KMS-11 (cell line): Measurements from ENCODE around the gene KRT40.

Source experiments
- H2AFZ ChIP-seq: fragments of 200-600 bp; sonication (generic); 2 replicates; pipeline ENCODE4 v1.6.1; 2016; ENCODE audit warnings: antibody characterized with exemption, mixed run types, low read depth
- H3K27ac ChIP-seq: fragments of 200-600 bp; sonication (generic); 2 replicates; pipeline ENCODE4 v1.6.1; 2016; ENCODE audit warnings: mild to moderate bottlenecking, mixed run types
- H3K27me3 ChIP-seq: fragments of 200-600 bp; sonication (generic); 2 replicates; pipeline ENCODE4 v1.6.1; 2017; ENCODE audit warnings: mild to moderate bottlenecking, low read depth, mixed run types, moderate library complexity; ENCODE audit not compliant: insufficient read depth
- H3K36me3 ChIP-seq: fragments of 200-600 bp; sonication (generic); 2 replicates; pipeline ENCODE4 v1.6.1; 2017; ENCODE audit warnings: mild to moderate bottlenecking, mixed run types; ENCODE audit not compliant: insufficient read depth
- H3K4me1 ChIP-seq: fragments of 200-600 bp; sonication (generic); 2 replicates; pipeline ENCODE4 v1.6.1; 2016; ENCODE audit warnings: mild to moderate bottlenecking, low read depth, mixed run types; ENCODE audit not compliant: poor library complexity, severe bottlenecking
- H3K4me2 ChIP-seq: fragments of 200-600 bp; sonication (generic); 2 replicates; pipeline ENCODE4 v1.7.0; 2016; ENCODE audit warnings: mild to moderate bottlenecking, mixed run types
- H3K4me3 ChIP-seq: fragments of 200-600 bp; sonication (generic); IDR thresholded peaks from 2 replicates; pipeline ENCODE4 v1.6.1; 2017; ENCODE audit warnings: low read depth, low read length, mixed read lengths; ENCODE audit not compliant: insufficient read depth
- H3K79me2 ChIP-seq: fragments of 200-600 bp; sonication (generic); 2 replicates; pipeline ENCODE4 v1.6.1; 2016; ENCODE audit warnings: low read depth, mixed run types; ENCODE audit not compliant: insufficient read depth
- H3K9ac ChIP-seq: fragments of 200-600 bp; sonication (generic); 2 replicates; pipeline ENCODE4 v1.6.1; 2016; ENCODE audit warnings: mild to moderate bottlenecking, mixed run types
- H4K20me1 ChIP-seq: fragments of 200-600 bp; sonication (generic); 2 replicates; pipeline ENCODE4 v1.6.1; 2016; ENCODE audit warnings: mild to moderate bottlenecking, mixed run types; ENCODE audit not compliant: insufficient read depth
- TF ChIP-seq, protein P1 (sequence below): fragments of 200-600 bp; sonication (generic); conservative IDR thresholded peaks from 2 replicates; pipeline ENCODE4 v1.6.1; 2017; ENCODE audit warnings: low read depth, mild to moderate bottlenecking, antibody characterized with exemption, low read length, moderate library complexity, mixed read lengths

Gene KRT40

DNA sequence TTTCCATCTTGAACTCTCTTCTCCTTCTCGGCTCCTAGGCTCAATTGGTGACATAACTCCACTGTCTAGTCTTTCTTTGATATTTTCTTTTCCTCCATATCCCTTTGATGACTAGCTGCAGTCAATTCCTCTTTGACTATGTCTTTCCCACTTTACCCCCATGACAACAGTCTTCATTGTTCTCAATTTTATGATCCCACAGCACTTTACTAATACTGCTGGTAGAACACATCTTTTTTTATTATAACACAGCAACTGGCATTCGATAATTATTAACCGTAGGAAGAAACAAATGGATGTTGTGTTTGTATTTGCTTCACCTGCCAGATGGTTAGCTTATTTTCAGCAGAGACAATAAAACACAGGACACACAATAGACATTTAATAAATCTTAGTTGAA lies 8.5 kb upstream of the KRT40 start:
- Histone ChIP-seq H3K9ac (no peak overlapping the region), H3K4me2 (no peak overlapping the region), H3K27ac (no peak overlapping the region), H3K36me3 (no peaks in the 10 kb centered on the region), H3K79me2 (no peaks in the 10 kb centered on the region), H3K4me1 (no peaks in the 10 kb centered on the region), H2AFZ (no peak overlapping the region), H3K27me3 (no peaks in the 10 kb centered on the region), H3K4me3 (no peak overlapping the region), H4K20me1 (no peaks in the 10 kb centered on the region)
- TF ChIP-seq, protein P1, sequence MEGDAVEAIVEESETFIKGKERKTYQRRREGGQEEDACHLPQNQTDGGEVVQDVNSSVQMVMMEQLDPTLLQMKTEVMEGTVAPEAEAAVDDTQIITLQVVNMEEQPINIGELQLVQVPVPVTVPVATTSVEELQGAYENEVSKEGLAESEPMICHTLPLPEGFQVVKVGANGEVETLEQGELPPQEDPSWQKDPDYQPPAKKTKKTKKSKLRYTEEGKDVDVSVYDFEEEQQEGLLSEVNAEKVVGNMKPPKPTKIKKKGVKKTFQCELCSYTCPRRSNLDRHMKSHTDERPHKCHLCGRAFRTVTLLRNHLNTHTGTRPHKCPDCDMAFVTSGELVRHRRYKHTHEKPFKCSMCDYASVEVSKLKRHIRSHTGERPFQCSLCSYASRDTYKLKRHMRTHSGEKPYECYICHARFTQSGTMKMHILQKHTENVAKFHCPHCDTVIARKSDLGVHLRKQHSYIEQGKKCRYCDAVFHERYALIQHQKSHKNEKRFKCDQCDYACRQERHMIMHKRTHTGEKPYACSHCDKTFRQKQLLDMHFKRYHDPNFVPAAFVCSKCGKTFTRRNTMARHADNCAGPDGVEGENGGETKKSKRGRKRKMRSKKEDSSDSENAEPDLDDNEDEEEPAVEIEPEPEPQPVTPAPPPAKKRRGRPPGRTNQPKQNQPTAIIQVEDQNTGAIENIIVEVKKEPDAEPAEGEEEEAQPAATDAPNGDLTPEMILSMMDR, result no peak

DNA sequence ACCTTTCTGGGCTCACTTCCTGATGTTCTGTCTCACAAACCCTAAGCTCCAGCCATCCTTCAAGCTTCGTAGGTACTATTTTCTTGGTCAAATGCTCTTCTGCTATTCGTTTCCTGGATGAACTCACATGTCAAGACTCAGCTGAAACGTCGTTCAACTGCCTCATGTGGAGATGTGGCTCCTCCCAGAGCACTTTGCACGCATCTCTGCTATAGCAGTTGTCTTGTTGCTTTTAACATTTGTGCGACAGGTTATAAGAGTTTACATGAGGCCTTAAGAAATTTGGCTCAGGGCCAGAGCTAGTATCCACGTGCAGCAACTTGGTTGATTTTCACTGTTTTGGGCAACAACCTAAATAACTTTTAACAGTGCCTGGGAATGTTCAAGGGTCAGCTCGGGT lies 2.8 kb upstream of the KRT40 start:
- H3K27me3 ChIP-seq, result no peaks in the 10 kb centered on the region
- TF ChIP-seq, protein P1, result no peak
- H2AFZ ChIP-seq, result no peak overlapping the region
- no peak overlapping the region for H3K27ac ChIP-seq
- no peak overlapping the region for H3K4me2 ChIP-seq
- no peaks in the 10 kb centered on the region for H3K79me2 ChIP-seq
- H4K20me1 ChIP-seq, result no peaks in the 10 kb centered on the region
- H3K9ac ChIP-seq, result no peak overlapping the region
- H3K4me1 ChIP-seq, result no peaks in the 10 kb centered on the region
- no peak overlapping the region for H3K4me3 ChIP-seq
- no peaks in the 10 kb centered on the region for H3K36me3 ChIP-seq

DNA sequence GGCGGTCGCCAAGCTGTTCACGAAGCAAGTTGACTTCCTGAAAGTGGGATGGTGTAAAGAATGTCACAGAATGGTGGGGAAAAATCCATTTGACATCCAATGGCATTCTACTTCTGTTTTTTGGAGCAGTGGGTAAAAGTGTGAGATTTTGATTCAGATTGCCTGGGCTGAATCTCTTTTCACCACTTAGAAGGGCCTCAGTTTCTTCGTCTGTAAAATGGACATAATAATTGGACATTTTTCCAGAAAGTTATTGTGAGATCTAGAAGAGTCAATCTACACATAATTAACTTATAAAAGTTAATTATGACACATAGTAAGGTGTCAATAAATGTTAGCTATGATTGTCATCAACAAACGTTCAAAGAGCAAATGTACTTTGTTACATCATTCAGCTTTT lies 3.0 kb downstream of the KRT40 start:
- no peaks in the 10 kb centered on the region for H3K27me3 ChIP-seq
- no peaks in the 10 kb centered on the region for H3K4me1 ChIP-seq
- no peak overlapping the region for H3K9ac ChIP-seq
- no peaks in the 10 kb centered on the region for H3K79me2 ChIP-seq
- TF ChIP-seq, protein P1, result no peak
- H3K36me3 ChIP-seq, result no peaks in the 10 kb centered on the region
- no peak overlapping the region for H3K27ac ChIP-seq
- H3K4me3 ChIP-seq, result no peak overlapping the region
- H3K4me2 ChIP-seq, result no peak overlapping the region
- H2AFZ ChIP-seq, result no peak overlapping the region
- no peaks in the 10 kb centered on the region for H4K20me1 ChIP-seq

DNA sequence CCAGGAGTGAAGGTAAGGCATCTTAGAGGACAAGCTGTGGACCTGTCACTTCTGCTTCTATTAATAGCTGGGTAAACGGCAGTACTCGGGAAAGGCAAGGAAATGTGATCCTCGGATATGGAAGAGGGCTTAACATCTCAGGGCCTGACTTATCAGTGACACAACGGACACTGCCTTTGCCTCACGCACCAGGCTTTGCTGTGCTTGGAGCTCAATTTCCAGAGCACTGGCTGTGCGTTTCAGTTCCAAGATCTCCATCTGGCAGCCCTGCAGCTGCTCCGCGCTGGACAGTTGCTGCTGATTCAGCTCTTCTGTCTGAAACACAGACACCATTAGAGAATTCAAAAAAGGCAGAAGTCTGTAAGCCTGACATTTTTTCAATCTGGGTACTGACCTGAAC lies 3.5 kb downstream of the KRT40 start:
- Histone ChIP-seq H3K36me3 (no peaks in the 10 kb centered on the region), H3K4me3 (no peak overlapping the region), H3K27ac (no peak overlapping the region), H3K4me1 (no peaks in the 10 kb centered on the region), H3K27me3 (no peaks in the 10 kb centered on the region), H4K20me1 (no peaks in the 10 kb centered on the region), H3K79me2 (no peaks in the 10 kb centered on the region), H3K9ac (no peak overlapping the region), H2AFZ (no peak overlapping the region), H3K4me2 (no peak overlapping the region)
- TF ChIP-seq, protein P1, result no peak

DNA sequence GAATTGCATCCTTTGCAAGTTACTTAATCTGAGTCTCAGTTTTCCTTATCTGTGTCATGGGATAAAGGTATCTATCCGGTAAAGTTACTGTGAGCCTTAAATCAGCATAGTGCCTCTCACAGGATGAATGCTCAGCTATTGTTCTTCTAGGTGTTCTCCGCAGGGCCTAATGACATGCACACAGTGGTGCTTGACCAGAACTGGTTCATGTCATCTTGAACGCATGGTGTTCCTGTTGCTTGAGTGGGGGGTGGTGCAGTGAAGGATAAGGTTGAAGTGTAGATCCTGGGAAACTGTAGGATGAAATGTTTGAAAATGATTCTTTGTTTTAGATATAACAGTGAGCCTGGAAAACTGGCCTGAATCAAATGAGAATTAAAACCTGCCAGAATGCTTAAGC lies 4.0 kb downstream of the KRT40 start:
- H3K4me2 ChIP-seq, result no peak overlapping the region
- H3K27me3 ChIP-seq, result no peaks in the 10 kb centered on the region
- TF ChIP-seq, protein P1, result no peak
- no peak overlapping the region for H3K9ac ChIP-seq
- no peaks in the 10 kb centered on the region for H3K4me1 ChIP-seq
- H3K36me3 ChIP-seq, result no peaks in the 10 kb centered on the region
- H3K4me3 ChIP-seq, result no peak overlapping the region
- H3K27ac ChIP-seq, result no peak overlapping the region
- H4K20me1 ChIP-seq, result no peaks in the 10 kb centered on the region
- H2AFZ ChIP-seq, result no peak overlapping the region
- H3K79me2 ChIP-seq, result no peaks in the 10 kb centered on the region
